ENCODE data around the gene DZIP3.
"Not testable (repeated sequence)": the region's sequence is repeated elsewhere in the genome, so short reads cannot be mapped to it uniquely, and the experiment has no call there.

DZIP3 gene

DNA sequence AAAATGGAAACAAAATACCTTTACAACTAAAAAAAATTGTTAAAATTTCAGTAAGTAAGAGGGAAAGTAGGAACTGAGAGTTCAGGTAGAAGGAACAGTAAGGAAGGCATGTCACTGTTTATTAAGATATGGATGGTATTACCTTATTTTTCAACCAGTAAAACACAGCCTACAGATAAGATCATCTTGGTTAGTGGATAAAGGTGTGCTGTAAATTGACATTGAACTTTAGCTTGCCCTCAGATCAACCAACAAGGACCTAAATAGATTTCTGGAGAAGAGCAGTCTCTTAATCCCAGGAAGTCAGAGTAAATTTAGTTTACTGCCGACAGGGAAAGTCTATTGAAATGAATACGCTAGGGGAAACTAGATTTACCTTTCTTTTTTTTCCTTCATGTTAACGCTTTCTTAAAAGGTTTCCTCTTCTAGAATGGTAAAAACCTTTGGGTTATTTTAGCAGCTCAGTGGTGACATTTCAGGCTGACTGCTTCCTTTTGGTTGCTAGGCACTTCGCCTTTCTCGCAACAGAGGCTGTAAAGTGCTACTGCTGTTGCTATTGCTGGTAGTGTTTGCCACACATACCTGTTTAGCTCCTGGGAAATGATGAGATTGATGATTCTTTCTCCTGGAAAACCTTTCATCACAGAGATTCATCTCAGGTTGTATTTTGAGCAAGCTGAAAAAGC is 12.9 kb downstream of the DZIP3 start:
- no peak for DNase-seq (ENCODE audit: low spot score)

DNA sequence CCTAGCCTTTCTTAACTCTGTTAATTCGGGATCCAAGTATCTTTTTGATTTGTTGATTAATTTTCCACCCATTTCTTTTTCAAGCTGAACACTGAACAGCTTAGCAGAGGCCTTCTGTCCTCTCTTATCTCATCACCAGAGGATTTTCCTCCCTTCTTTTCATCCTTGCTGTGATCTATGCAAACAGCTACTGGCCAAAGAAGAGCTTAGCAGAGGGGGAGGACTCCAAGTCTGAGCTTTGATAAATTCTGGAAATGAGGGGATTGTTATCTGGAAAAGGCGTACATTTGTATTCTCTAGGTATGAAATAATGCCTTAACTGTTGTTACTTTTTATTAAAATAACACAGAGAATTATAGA is 13.4 kb downstream of the DZIP3 start:
- DNase-seq (ENCODE audit: low spot score): no peak

GRCh38 chr3:108603691-108604090 is 14.2 kb downstream of the DZIP3 start:
- DNase-seq (ENCODE audit: low spot score): no peak

DNA sequence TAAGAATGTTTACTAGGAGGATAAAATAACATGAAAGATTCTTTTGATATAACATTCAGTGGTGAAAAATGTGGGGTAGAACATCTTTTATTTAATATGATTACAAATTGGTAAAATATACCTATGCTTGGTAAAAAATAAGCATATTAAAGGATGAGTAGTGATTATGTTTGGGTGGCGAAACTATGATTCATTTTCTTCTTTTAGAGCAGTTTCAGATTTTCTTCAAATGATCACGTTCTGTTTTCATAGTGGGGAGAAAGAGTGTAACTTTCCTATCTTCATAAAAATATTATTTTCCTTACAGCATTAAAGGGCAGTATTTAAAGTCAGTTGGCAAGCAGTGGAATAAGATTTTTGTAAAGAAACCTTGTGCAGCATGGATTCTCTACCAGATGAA is 15.5 kb downstream of the DZIP3 start:
- DNase-seq (ENCODE audit: low spot score): no peak

DNA sequence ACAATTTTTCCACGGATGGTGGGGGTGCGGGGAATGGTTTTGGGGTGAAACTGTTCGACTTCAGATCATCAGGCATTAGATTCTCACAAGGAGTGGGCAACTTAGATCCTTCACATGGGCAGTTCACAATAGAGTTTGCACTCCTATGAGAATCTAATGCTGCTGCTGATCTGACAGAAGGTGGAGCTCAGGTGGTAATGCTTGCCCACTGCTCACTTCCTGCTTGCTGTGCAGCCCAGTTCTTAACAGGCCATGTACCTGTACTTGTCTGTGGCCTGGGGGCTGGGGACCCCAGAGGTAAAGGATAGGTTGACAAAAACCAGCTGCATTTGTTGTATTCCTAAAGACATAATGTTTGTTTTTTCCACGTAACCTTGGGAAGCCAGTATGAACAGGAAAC is 16.0 kb downstream of the DZIP3 start:
- DNase-seq (ENCODE audit: low spot score): no peak

DNA sequence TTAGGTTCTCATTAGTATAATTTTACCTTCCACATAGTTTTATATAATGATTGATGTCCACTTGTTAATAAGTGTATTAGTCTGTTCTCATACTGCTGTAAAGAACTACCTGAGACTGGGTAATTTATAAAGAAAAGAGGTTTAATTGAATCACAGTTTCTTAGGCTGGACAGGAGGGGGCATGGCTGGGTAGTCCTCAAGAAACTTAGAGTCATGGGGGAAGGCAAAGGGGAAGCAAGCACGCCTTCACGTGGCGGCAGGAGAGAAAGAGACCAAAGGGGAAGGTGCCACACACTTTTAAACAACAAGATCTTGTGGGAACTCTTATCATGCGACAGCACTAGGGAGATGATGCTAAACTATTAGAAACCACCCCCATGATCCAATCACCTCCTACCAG is 19.2 kb downstream of the DZIP3 start:
- DNase-seq (ENCODE audit: low spot score): no peak

DNA sequence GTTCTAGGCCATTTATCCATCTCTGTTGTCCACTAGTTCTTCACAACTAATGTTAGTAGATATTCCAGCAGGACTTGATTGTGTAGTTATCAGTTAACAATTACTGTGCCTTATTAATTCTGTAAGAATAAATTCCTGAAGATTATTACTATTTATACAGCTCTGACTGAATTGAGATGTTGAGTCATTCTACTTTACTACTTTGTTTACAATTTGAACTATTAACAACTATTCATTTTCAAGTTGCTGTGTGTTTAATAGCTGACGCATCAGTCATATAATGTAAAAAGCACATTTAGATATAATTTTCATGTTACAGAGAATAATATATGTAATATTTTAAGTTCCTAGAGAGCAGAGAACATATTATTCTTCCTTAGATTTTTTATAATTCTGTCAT is 21.1 kb downstream of the DZIP3 start:
- DNase-seq (ENCODE audit: low spot score): no peak

DNA sequence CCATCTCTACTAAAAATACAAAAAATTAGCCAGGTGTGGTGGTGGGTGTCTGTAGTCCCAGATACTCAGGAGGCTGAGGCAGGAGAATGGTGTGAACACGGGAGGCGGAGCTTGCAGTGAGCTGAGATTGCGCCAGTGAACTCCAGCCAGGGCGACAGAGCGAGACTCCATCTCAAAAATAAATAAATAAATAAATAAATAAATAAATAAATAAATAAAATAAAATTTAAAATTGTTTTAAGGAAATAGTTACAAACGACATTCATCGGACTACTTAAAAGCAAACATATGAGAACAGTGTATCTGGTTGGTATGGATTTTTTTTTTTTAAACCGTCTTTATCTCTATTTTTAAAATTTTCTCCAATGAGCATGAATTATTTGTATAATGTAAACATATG is 26.6 kb downstream of the DZIP3 start:
- not testable (repeated sequence) for DNase-seq (ENCODE audit: low spot score)

DNA sequence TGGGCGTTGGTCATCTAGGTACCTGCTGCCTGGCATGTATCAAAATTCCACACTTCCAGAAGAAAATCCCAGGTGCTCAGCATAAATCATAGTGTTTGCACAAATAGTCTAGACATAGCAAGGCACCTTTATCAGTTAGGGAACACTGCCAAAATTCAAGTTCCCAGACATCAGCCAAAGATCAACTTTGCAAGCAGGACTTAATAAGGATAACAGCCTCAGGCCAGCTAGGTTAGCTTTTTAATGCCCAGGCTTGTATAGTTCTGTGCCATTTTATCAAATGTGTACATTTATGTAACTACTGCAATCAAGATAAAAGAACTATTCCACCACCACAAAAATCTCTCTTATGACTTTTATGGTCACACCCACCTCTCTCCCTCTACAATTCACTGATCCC is 30.7 kb downstream of the DZIP3 start:
- no peak for DNase-seq (ENCODE audit: low spot score)

GRCh38 chr3:108623504-108623903 is 34.0 kb downstream of the DZIP3 start:
- DNase-seq (ENCODE audit: low spot score): no peak

- no peak for DNase-seq (ENCODE audit: low spot score)
Observed at GRCh38 chr3:108629974-108630373, 40.5 kb downstream of the DZIP3 start.

- DNase-seq (ENCODE audit: low spot score): no peak
Observed at GRCh38 chr3:108642526-108642925, 53.0 kb downstream of the DZIP3 start.

GRCh38 chr3:108645364-108645763 is 55.8 kb downstream of the DZIP3 start:
- DNase-seq (ENCODE audit: low spot score): no peak

DNA sequence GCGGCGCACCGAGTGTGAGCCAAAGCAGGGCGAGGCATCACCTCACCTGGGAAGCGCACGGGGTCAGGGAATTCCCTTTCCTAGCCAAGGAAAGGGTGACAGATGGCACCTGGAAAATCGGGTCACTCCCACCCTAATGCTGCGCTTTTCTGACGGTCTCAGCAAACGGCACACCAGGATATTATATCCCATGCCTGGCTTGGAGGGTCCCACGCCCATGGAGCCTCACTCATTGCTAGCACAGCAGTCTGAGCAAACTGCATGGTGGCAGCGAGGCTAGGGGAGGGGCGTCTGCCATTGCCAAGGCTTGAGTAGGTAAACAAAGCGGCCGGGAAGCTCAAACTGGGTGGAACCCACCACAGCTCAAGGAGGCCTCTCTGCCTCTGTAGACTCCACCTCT is 66.1 kb downstream of the DZIP3 start:
- DNase-seq (ENCODE audit: low spot score): not testable (repeated sequence)

- DNase-seq (ENCODE audit: low spot score): no peak
Observed at GRCh38 chr3:108661699-108662098, 72.2 kb downstream of the DZIP3 start.

DNA sequence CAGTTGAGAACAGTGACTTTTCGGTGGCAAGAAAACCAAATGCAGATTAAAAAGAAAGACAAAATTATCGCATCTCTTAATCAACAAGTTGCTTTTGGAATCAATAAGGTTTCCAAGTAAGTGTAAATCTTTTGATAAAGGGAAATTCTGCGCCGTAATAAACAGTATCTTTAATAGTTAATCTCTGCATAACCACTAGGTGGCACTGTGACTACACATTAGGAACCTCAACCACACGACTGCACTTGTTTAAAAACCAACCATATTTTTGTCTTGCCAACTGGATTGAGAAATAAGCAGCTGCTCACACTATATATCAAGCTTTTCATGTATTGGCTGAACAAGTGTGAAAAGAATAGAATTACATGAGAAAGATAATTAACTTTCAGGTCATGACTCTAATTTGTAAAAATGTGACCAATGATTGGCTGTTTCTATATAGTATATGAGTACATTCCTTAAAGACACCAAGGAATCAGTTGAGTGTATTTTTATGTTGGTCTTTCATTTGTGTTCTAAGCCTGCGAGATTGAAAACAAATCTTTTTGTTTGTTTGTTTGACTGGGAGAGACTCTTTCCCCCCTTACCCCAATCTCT is 72.7 kb downstream of the DZIP3 start:
- peak; percentile 43 for DNase-seq (ENCODE audit: low spot score)

GRCh38 chr3:108664266-108664665 is 74.7 kb downstream of the DZIP3 start:
- DNase-seq (ENCODE audit: low spot score): no peak

GRCh38 chr3:108667312-108667711 is 77.8 kb downstream of the DZIP3 start:
- DNase-seq (ENCODE audit: low spot score): no peak

DNA sequence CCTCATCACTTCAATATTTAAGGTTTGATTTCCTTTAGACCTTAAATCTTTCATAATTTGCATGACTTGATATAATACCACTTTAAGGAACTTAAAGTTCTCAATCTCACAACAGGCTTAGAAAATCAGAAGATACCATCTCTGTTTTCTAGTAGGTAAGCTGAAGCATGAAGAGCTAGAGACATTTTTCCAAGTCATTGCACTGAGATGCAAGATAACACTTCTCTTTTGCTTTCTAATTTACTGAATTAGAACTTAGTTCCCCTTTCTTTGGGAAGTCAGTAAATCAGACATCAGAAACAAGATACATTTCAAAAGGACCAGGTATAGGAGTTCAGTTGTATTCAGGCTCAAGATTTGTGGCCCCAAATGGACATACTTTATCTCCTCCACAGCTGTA is 79.7 kb downstream of the DZIP3 start:
- DNase-seq (ENCODE audit: low spot score): no peak

DNA sequence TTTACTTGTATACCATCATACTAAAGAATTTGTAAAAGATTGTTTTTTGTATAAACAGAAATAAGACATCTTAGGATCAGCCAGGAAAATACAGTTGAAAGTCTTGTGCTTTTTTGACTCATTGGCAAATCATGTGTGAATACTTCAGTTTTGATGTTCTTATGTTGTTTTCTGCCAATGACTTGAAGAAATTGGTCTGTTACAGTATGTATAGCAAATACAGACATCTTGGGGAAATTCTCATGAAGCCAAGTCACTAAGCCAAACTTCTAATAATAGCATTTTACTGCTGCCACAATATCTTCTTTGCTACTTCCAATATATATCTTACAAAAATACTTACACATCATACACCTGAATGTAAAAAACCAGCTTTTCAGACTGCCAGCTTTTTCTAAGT is 83.2 kb downstream of the DZIP3 start:
- no peak for DNase-seq (ENCODE audit: low spot score)

DNA sequence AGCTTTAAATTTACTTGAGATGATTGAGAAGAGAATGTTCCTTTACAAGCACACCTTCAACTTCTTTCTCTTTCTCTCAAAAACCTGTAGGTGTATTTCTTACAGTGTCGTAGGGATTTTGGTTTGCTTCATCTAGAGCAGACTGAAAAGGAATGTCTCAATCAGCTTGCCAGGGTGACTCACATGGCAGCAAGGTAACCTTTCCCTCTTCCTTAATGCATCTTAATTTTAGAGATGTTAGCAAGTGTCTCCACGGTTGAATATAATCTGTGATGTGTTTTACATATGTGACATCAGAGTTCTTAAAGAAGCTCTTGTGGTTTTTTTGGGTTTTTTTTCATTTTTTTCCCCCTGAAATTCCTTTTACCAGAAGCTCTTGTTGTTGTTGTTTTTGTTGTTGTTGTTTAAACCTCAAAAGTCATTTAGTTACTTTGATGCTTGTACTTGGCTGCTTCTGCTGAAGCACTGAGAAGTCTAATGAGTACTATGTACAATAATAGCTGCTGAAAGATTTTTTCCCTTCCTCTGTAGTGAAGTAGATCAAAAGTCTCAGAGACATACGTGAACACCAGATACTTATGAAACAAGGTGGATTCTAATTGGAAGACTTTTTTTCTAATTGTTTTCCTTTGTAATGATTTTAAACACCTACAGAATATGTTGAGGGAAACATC is 84.6 kb downstream of the DZIP3 start:
- DNase-seq (ENCODE audit: low spot score): peak; percentile 60

GRCh38 chr3:108677811-108678210 is 88.3 kb downstream of the DZIP3 start:
- DNase-seq (ENCODE audit: low spot score): no peak

- not testable (repeated sequence) for DNase-seq (ENCODE audit: low spot score)
Observed at GRCh38 chr3:108692286-108692685, 102.8 kb downstream of the DZIP3 start.

GRCh38 chr3:108698461-108698860 is 108.9 kb downstream of the DZIP3 start:
- no peak for DNase-seq (ENCODE audit: low spot score)

Measured in putamen (tissue), 1 donor.